Hematopoietic multipotent progenitor cell treated with erythropoietin and hydrocortisone succinate and interleukin-3 and kit ligand, for 6 days (in vitro differentiated cells): ENCODE measurements around the gene DOCK7.
A peak's percentile ranks its signal among the peaks of the same experiment; 100 is the strongest.

Experiments
- DNase-seq: peaks from one replicate; pipeline ENCODE4 v3.0.0-alpha.2; 2015

Gene DOCK7

DNA sequence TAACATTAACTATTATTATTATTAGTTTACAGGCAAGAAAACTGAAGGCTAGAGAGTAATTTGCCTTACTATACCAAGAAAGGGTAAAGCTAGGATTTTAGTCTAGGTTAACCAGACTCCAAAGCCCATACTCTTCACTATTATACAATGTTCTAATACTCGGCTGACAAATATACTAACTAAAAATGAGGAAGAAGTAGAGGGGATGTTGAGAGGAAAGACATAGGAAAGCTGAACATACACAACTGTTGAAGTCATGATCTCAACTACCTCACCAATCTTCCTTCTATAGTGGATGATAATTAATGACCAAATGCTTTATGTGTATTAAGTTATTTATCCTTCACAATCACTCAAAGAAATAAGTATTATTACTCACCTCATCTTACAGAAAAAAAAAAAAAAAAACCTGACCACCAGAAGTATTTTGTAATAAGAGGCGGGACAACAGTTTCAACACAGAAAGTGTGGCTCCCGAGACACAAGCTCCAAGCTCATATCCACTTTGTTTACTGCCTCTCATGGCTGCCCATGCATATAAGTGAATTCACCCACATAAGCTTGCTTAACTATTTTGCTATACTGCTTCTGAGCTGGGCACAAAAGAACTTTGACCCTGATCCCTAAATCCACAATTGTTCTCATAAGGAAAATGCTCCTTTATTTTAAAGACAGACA, 173.3 kb downstream of the DOCK7 start:
- peak; percentile 58 for DNase-seq

- no peak for DNase-seq
These were observed 175.2 kb downstream of the DOCK7 start for GRCh38 chr1:62513013-62513412.

- DNase-seq, result no peak
These were observed 179.2 kb downstream of the DOCK7 start for GRCh38 chr1:62509028-62509427.

GRCh38 chr1:62508187-62508758, 179.9 kb downstream of the DOCK7 start:
- DNase-seq, result peak; percentile 82

- no peak for DNase-seq
These were observed 188.0 kb downstream of the DOCK7 start for GRCh38 chr1:62500210-62500609.

GRCh38 chr1:62494137-62494536, 194.0 kb downstream of the DOCK7 start:
- DNase-seq, result no peak

DNA sequence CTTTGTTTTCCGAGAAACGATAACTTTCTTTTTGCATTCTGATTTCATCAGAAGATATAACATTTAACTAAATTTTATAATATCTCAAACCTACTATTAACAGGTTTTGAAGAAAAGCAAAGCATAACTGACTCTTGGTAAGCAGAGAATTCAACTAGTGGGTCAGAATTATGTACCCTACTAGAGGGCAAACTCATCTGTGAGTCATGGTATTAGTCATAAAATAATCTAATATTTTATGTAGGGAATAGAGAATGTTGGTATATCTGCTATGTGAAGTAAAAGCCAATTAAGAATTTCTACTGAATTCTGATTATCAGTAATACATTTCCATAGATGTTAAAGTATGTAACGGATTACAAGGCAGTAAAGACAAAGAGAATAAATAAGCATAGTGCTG, 194.5 kb downstream of the DOCK7 start:
- no peak for DNase-seq

GRCh38 chr1:62492521-62492920, 195.7 kb downstream of the DOCK7 start:
- DNase-seq, result no peak

DNA sequence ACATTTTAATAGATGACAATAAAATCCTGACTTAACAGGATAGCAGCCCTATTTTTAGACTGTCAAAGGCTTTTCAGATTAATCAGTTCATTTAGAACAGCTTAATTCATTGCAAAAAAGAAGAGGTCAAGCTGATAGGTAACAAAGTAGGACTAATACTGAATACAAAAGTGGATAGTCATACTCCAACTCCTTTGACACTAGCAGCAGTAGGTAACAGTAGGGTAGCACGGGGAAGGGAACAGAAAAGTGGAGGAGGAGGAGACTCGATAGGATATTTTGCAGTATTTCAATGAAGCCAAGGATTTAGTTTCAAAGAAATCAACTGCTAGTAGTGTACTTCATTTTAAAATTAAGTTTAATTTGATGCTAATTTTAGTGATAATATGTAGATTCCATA, 200.2 kb downstream of the DOCK7 start:
- DNase-seq, result no peak

- DNase-seq, result peak; percentile 25
These were observed 203.2 kb downstream of the DOCK7 start for GRCh38 chr1:62484824-62485468.

- no peak for DNase-seq
These were observed 206.5 kb downstream of the DOCK7 start for GRCh38 chr1:62481681-62482080.

DNA sequence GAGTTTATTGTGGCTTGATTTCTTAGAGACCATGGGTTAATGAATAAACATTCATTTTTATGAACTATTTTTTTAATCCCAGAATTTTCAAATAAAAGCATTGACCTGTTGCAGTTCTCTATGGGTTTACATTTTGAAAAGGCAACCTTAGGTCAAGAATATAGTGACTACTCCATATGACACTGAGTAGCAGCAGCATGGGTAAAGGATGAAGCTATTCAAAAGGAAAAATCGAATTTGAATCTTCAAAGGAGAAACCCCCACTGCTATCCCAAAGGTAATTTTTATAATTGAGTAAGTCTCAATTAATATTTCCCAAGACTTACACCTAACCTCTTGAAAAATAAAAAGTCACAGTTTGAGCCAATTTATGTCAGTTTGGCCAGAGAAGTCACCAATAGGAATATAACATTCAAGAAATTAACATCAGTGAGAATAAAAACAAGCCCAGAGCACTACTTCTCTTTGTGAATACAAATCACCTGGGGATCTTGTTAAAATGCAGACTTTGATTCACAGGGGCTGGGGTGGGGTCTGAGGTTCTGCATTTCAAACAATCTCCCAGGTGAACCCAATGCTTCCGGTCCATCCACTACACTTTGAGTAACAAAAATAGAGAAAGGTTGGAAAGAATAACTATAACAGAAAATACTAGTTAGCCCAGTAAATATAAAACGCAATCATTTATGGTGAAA, 211.5 kb downstream of the DOCK7 start:
- DNase-seq, result no peak

DNA sequence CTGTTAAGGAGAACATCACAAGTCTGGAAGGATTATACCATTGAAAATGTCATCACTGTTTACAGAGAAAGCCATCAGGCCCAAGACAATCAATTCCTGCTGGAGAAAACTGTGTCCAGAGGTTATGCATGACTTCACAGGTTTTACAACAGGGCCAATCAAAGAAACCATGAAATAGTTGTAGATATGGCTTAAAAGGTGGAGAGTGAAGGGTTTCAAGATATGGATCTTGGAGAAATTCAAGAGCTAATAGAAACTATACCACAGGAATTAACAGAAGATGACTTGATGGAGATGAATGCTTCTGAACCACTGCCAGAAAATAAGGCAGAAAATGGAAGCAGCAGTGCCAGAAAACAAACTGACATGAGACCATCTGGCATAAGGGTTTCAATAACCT, 221.1 kb downstream of the DOCK7 start:
- DNase-seq, result no peak

- DNase-seq, result no peak
These were observed 225.8 kb downstream of the DOCK7 start for GRCh38 chr1:62462370-62462769.

GRCh38 chr1:62457955-62458354, 230.2 kb downstream of the DOCK7 start:
- DNase-seq, result no peak

- no peak for DNase-seq
These were observed 235.2 kb downstream of the DOCK7 start for GRCh38 chr1:62452951-62453350.

DNA sequence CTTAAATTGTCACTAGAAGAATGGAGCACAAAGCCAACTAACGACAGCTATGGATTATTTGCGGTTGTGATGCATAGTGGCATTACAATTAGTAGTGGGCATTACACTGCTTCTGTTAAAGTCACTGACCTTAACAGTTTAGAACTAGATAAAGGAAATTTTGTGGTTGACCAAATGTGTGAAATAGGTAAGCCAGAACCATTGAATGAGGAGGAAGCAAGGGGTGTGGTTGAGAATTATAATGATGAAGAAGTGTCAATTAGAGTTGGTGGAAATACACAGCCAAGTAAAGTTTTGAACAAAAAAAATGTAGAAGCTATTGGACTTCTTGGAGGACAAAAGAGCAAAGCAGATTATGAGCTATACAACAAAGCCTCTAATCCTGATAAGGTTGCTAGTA, 237.9 kb downstream of the DOCK7 start:
- DNase-seq, result no peak

DNA sequence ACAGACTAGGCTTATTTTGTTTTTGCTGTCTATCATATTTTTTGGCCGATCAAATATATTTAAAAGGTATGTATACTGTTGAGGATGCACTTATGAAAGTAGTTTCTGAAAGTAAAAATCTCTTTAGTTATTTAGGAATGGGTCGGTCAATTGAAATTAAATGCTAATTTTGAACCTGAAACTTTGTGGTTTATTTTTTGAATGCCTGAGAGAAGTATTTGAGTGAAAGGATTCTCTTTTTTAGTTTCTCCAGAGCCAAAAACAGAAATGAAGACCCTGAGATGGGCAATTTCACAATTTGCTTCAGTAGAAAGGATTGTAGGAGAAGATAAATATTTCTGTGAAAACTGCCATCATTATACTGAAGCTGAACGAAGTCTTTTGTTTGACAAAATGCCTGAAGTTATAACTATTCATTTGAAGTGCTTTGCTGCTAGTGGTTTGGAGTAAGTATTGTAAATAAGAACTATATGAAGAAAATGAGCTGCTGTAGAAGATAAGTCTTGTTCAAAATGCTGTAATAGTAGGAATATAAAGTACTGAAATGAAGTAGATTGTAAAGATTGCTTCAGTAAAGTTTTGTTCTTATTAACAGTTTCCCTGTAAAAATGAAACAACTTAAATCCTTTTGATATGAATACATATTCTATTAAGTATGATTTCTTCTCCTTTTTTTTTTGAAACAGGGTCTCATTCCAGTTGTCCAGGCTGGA, 239.8 kb downstream of the DOCK7 start:
- no peak for DNase-seq

- no peak for DNase-seq
These were observed 243.5 kb downstream of the DOCK7 start for GRCh38 chr1:62444701-62445100.

- DNase-seq, result peak; percentile 34
These were observed 248.4 kb downstream of the DOCK7 start for GRCh38 chr1:62439652-62440371.

- DNase-seq, result peak; percentile 57
These were observed 250.0 kb downstream of the DOCK7 start for GRCh38 chr1:62438163-62438562.

DNA sequence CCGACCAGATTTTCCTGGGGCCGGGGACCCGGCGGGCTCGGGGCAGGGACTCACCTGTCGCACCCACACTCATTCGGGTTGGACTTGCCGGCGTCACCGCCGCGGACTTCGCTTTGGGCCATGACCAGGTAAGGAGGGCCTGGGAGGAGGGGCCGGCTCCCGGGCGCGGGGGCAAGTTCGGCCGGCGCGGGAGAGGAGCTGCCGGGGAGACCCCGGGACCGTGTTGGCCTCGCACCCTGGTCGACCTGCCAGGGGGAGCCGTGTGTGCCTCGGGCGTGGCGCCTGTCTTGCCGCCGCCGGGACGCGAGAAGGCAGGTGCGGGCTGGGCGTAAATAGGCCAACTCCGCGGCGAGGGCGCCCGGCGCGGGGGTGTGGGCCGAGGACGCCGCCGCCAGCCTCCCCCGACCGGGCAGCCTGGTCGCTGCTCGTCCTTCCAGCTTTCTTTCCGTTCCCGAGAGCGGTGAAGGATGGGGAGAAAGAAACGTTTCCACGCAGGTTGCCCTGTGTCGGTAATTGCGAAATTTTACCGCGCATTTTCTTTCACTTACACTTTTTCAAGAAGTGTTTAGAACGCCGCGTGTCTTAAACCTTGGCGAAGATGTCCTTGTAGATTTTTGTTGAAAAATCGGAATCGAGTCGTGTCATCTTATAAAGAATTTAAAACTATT, 250.8 kb downstream of the DOCK7 start:
- peak; percentile 47 for DNase-seq
